LoVo (cell line): Measurements from ENCODE around the gene CDH15.

Source experiments
- DNase-seq: peaks from one replicate; pipeline ENCODE4 v3.0.0-alpha.2; 2016; ENCODE audit warnings: low spot score

Gene CDH15

GRCh38 chr16:89140981-89141883 lies 30.3 kb upstream of the CDH15 start:
- DNase-seq: no peak

GRCh38 chr16:89141884-89142267 lies 29.7 kb upstream of the CDH15 start:
- DNase-seq: no peak

GRCh38 chr16:89142474-89143195 lies 28.9 kb upstream of the CDH15 start:
- no peak for DNase-seq

GRCh38 chr16:89143201-89143741 lies 28.3 kb upstream of the CDH15 start:
- DNase-seq: no peak

- DNase-seq: no peak
Observed at GRCh38 chr16:89143911-89144675, 27.5 kb upstream of the CDH15 start.

GRCh38 chr16:89144681-89145080 lies 26.9 kb upstream of the CDH15 start:
- DNase-seq: no peak

- DNase-seq: no peak
Observed at GRCh38 chr16:89145406-89146161, 26.0 kb upstream of the CDH15 start.

GRCh38 chr16:89146211-89147005 lies 25.1 kb upstream of the CDH15 start:
- no peak for DNase-seq

- DNase-seq: no peak
Observed at GRCh38 chr16:89147085-89147817, 24.3 kb upstream of the CDH15 start.

- no peak for DNase-seq
Observed at GRCh38 chr16:89149386-89149785, 22.2 kb upstream of the CDH15 start.

GRCh38 chr16:89150090-89150835 lies 21.3 kb upstream of the CDH15 start:
- DNase-seq: no peak

GRCh38 chr16:89150981-89151380 lies 20.6 kb upstream of the CDH15 start:
- DNase-seq: no peak

- DNase-seq: no peak
Observed at GRCh38 chr16:89152831-89153700, 18.5 kb upstream of the CDH15 start.

GRCh38 chr16:89153848-89154271 lies 17.7 kb upstream of the CDH15 start:
- DNase-seq: no peak

GRCh38 chr16:89154390-89155183 lies 17.0 kb upstream of the CDH15 start:
- DNase-seq: no peak

GRCh38 chr16:89155184-89155679 lies 16.3 kb upstream of the CDH15 start:
- DNase-seq: no peak
